ENCODE results near the gene PKHD1.

- no peak for TF ChIP-seq REST (IDR thresholded peaks at IDR 0.05; ENCODE audit: low read depth, low read length)
- TF ChIP-seq YY1 (IDR thresholded peaks at IDR 0.05; ENCODE audit: low read depth) = no peak
- TF ChIP-seq EZH2phosphoT487 (IDR thresholded peaks at IDR 0.05; ENCODE audit: borderline replicate concordance, low read depth) = no peak
Measured at GRCh38 chr6:51830666-51831065, 256.7 kb downstream of the PKHD1 start.

Data from SK-N-SH (cell line).